Amygdala (tissue), 56 donors: ENCODE results near the gene PYM1.

ENCODE experiments used
- DNase-seq, 56 donors: peaks; one replicate each; lab custom pipeline; 2025; lab: John Stamatoyannopoulos, UW

The PYM1 gene

DNA sequence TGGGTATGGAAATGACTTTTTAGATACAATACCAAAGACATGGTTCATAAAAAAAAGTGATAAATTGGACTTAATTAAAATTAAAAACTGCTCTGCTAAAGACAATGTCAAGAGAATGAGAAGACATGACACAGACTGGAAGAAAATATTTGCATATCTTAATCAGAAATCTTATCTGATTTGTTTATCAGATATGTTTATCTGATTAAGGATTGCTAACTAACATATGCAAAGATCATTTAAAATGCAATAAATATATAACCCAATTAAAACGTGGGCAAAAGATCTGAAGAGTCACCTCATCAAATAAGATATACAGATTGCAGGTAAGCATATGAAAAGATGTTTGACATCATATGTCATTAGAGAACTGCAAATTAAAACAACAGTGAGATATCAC, 75.0 kb downstream of the PYM1 start:
- DNase-seq: no peak
